ENCODE measurements around the gene LKAAEAR1.
A peak's percentile ranks its signal among the peaks of the same experiment; 100 is the strongest.

The LKAAEAR1 gene

GRCh38 chr20:64070244-64070993 lies 13.8 kb downstream of the LKAAEAR1 start:
- TF ChIP-seq, protein P1, sequence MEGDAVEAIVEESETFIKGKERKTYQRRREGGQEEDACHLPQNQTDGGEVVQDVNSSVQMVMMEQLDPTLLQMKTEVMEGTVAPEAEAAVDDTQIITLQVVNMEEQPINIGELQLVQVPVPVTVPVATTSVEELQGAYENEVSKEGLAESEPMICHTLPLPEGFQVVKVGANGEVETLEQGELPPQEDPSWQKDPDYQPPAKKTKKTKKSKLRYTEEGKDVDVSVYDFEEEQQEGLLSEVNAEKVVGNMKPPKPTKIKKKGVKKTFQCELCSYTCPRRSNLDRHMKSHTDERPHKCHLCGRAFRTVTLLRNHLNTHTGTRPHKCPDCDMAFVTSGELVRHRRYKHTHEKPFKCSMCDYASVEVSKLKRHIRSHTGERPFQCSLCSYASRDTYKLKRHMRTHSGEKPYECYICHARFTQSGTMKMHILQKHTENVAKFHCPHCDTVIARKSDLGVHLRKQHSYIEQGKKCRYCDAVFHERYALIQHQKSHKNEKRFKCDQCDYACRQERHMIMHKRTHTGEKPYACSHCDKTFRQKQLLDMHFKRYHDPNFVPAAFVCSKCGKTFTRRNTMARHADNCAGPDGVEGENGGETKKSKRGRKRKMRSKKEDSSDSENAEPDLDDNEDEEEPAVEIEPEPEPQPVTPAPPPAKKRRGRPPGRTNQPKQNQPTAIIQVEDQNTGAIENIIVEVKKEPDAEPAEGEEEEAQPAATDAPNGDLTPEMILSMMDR (IDR thresholded peaks at IDR 0.05; ENCODE audit: extremely low read depth, insufficient read depth, missing control alignments), result no peak
- in situ Hi-C loops (cut with MboI; ENCODE audit: low pct_unique_long_range_greater_than_20kb, low sequenced_read_pairs, unreplicated experiment), result no loop called here
- DNase-seq (ENCODE audit: low spot score), result no peak

DNA sequence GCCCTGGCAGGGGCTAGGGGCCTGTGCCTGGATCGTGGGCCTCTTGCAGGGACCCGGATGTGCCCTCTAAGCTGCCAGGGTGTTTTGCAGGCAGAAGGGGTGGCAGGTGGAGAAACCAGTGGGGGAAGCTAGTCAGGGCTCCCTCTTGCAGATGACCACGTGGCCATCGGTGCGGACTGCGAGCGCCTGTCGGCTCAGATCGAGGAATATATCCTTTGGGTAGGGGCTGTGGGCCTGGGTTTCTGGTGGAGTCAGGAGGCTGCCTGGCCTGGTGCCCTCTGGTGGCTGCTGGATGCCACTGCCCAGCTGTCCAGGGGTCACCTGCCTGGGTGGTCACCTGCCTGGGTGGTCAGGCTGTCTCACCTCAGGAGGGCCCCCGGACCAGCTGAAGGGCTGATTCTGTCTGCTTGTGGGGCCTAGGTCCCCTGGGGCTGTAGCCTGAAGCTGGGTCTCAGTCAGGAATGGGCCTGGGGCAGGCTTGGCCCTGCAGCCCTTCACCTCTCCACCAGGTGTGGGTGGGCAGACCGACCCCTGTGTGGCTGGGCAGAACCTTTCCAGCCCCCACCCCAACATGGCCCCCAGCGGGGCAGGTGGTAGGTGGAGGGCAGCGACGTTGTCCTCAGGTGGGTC lies 14.5 kb downstream of the LKAAEAR1 start:
- in situ Hi-C loops (cut with MboI; ENCODE audit: low pct_unique_long_range_greater_than_20kb, low sequenced_read_pairs, unreplicated experiment), result no loop called here
- peak; percentile 77 for DNase-seq (ENCODE audit: low spot score)
- TF ChIP-seq, protein P1 (IDR thresholded peaks at IDR 0.05; ENCODE audit: extremely low read depth, insufficient read depth, missing control alignments), result peak; percentile 77

GRCh38 chr20:64069209-64069613 lies 15.0 kb downstream of the LKAAEAR1 start:
- TF ChIP-seq, protein P1 (IDR thresholded peaks at IDR 0.05; ENCODE audit: extremely low read depth, insufficient read depth, missing control alignments), result no peak
- DNase-seq (ENCODE audit: low spot score), result no peak
- in situ Hi-C loops (cut with MboI; ENCODE audit: low pct_unique_long_range_greater_than_20kb, low sequenced_read_pairs, unreplicated experiment), result no loop called here

DNA sequence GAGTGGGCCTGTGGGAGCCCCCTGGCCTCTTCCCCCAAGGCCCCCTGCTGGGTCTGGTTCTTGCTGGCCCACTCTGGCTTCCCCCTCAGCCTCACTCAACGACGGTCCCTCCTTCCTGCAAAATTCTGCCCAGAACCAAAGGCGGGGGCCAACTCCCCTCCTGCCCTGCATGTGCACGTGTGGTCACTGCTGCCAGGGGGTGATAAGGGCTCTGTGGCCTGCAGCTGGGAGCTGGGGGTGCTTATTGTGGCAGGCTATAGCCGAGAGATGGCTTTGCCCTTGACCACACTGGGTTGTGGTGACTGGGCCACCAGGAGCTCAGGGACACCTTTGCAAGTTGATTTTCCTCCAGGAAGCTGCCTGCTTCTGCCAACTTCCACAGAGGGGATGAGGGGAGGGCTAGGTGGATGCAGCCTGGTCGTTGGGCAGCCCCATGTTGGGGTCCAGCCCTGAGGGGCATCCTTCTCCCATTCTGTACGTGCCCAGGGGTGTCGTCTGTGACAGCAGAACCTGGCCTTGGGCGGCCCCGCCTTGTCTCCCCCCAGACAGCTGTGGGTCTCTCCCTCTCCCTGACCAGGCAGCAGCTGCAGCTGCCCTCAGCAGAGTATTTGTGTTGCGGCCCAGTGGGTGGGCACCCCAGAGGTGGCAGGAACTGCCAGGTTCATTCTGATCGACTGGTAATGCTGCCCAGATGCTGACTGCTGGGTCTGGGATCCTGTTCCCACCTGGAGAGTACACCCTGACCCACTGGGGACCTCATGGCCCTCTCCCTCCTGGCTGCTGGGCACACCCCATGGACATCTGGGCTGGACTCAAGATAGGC lies 15.6 kb downstream of the LKAAEAR1 start:
- DNase-seq (ENCODE audit: low spot score), result no peak
- in situ Hi-C loops (cut with MboI; ENCODE audit: low pct_unique_long_range_greater_than_20kb, low sequenced_read_pairs, unreplicated experiment), result no loop called here
- TF ChIP-seq, protein P1 (IDR thresholded peaks at IDR 0.05; ENCODE audit: extremely low read depth, insufficient read depth, missing control alignments), result no peak

DNA sequence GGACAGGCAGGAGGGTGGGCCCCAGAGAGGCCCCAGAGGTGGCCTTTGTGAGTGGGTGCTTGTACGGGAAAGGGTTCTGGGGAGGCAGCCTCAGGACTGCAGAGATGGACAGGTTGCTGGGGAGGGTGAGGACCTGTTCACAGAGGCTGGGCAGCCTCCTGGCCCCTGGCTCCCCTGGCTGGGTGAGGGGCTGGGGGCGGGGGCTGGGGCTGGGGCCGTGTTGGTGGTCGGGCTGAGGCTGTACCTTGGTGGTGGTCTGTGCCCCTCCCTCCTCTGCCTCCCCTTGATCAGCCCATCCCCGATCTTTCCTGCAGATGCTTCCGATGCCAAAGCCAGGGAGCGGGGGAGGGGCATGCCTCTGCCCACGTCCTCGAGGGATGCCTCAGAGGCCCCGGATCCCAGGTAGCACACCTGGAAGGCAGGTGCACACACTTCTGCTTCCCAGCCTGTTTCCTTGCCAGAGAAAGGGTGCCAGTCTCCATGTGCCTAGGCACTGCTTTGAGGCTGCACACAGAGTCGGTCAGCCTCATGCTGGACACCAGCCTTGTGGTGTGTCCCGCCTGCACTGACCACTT lies 16.4 kb downstream of the LKAAEAR1 start:
- TF ChIP-seq, protein P1 (IDR thresholded peaks at IDR 0.05; ENCODE audit: extremely low read depth, insufficient read depth, missing control alignments), result no peak
- in situ Hi-C loops (cut with MboI; ENCODE audit: low pct_unique_long_range_greater_than_20kb, low sequenced_read_pairs, unreplicated experiment), result no loop called here
- DNase-seq (ENCODE audit: low spot score), result no peak

GRCh38 chr20:64067005-64067632 lies 17.1 kb downstream of the LKAAEAR1 start:
- TF ChIP-seq, protein P1 (IDR thresholded peaks at IDR 0.05; ENCODE audit: extremely low read depth, insufficient read depth, missing control alignments), result no peak
- in situ Hi-C loops (cut with MboI; ENCODE audit: low pct_unique_long_range_greater_than_20kb, low sequenced_read_pairs, unreplicated experiment), result no loop called here
- DNase-seq (ENCODE audit: low spot score), result no peak

Data from GM13977 (cell line).